HG03025 (cell line): ENCODE results near the gene NKG7.
A peak's percentile ranks its signal among the peaks of the same experiment; 100 is the strongest.

Source experiments
- ATAC-seq: cut with Tn5 transposase; IDR thresholded peaks from one replicate; pipeline ENCODE4 v1.9.1; 2021; ENCODE audit warnings: mild to moderate bottlenecking, moderate library complexity; ENCODE audit not compliant: unreplicated experiment, low FRiP score

NKG7 gene

DNA sequence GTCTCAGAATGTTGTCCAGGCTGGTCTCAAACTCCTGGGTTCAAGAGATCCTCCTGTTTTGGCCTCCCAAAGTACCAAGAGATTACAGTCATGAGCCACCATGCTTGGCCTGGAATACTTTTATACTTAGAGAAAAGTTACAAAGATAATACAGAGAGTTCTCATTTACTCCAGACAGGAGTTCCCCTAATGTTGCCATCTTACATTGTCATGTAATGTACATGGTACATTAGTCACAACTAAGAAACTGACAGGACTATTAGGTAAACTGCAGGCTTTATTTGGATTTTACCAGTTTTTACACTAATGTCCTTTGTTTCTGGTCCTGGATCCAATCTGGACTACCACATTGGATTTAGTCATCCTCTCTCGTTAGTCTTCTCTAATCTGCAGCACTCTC is 20.2 kb upstream of the NKG7 start:
- no peak for ATAC-seq

- ATAC-seq = no peak
Measured at GRCh38 chr19:51391073-51391611, 18.7 kb upstream of the NKG7 start.

GRCh38 chr19:51389143-51389542 is 16.7 kb upstream of the NKG7 start:
- ATAC-seq = no peak

- ATAC-seq = no peak
Measured at GRCh38 chr19:51387924-51388389, 15.5 kb upstream of the NKG7 start, which contains the start of gene LIM2. LIM2 (minus strand) TSS chr19:51387974; CDS start chr19:51387443, 531 bp downstream.

DNA sequence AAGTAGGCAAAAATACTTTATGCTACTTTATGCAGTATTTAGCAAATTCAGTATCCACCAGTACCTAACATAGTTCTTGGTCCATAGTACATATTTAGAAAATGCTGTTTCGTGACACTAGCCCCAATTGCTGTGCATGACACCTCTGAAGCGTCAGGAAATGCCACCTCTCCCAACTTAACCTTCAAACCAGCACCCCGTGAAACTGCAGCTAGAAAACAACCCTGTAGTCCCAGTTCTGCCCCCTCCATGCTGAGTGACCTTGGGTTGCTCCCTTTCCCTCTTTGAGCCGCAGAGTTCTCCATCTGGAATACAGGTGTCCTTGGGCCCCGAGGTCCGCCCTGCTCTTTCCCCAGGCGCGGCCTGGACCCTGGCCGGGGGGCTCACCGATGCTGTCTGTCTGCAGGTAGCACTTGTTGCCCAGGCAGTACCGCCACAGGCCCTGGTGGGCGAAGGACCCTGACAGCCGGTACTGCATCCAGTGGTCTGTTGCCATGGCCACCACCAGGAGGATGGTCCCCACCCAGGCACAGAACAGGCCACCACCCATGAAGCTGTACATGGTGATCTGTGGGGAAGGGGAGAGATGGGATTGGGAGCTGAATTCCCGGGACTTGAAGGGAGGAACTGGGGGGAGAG is 14.5 kb upstream of the NKG7 start:
- no peak for ATAC-seq

GRCh38 chr19:51382004-51382403 is 9.6 kb upstream of the NKG7 start:
- ATAC-seq = no peak

DNA sequence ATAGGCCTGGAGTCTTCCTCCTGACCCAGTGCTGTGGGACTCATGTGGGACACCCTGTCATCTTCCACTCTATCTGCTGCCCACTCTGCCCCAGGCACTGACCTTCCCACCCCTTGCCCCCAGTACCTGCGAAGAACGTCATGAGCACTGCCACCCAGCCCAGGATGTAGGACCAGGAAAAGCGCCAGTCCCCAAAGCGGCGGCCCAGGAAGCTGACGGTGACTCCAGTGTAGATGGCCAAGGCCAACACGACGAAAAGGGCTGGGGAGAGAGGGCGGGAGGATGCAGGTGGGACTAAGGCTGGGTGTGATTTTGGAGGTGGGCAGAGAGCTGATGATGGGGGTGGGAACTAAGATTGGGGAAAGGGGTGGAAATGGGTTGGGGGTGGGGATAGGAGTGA is 7.9 kb upstream of the NKG7 start:
- ATAC-seq = no peak

DNA sequence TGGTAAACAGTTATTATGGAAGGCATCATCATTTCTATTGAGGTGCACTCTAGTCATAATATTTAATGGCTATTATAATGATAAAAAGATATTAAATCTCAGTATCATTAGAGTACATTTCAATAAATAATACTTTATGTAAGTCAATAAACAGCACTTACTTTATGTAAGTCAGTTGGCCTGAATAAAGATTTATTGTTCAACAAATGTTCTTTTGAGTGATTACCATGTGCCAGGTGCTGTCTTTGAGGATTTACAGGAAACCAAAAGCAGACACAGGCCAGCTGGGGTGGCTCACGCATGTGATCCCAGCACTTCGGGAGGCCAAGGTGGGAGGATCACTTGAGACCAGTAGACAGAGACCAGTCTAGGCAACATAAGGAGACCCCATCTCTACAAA is 5.0 kb upstream of the NKG7 start:
- no peak for ATAC-seq

DNA sequence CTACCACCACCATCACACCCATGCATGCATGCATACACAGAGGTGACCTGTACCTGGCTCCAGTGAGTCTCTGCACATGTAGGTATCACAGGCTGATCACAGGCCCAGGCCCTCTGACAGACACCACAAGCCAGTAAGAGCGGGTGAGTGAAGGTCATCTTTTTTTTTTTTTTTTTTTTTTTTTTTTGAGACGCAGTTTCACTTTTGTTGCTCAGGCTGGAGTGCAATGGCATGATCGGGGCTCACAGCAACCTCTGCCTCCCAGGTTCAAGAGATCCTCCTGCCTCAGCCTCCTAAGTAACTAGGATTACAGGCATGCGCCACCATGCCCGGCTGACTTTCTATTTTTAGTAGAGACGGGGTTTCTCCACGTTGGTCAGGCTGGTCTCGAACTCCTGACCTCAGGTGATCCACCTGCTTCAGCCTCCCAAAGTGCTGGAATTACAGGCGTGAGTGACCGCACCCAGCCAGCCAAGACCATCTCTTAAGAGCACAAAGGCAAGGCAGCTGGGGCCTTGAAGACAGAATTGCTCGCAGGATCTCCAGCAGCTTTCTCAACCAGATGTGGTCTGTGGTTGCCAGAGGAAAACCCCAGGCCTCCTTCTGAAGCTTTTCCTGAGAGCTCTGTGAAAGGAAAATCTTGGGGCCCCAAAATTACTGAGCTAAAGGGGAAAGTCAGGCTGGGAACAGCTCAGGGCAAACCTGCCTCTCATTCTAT is 3.2 kb upstream of the NKG7 start:
- no peak for ATAC-seq

GRCh38 chr19:51372021-51372648 is 319 bp downstream of the NKG7 start:
- ATAC-seq = no peak

DNA sequence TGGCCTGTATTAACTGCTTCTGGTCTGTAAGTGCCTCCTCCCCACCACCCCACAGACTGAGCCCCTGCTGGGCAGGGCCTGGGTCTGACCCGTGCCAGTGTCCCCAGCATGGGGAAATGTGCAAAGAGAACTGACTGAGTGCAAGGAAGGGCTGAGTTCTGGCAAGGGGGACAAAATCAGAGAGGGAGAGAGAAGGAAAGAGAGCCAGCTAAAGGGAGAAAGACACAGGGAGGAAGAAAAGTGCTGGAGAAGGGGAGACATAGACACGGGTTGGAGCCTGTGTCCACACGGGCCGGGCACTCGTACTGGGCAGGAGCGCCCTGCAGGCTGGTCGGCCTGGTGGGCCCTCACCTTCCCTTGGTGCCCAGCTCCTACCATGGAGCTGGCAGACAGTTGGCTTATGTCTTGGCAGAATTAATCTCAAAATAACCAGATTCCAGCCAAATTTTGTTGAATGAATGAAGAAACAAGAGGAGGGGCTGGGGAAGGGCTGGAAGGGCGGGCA is 1.2 kb downstream of the NKG7 start:
- ATAC-seq = no peak

- ATAC-seq = no peak
Measured at GRCh38 chr19:51370230-51370629, 2.2 kb downstream of the NKG7 start.

DNA sequence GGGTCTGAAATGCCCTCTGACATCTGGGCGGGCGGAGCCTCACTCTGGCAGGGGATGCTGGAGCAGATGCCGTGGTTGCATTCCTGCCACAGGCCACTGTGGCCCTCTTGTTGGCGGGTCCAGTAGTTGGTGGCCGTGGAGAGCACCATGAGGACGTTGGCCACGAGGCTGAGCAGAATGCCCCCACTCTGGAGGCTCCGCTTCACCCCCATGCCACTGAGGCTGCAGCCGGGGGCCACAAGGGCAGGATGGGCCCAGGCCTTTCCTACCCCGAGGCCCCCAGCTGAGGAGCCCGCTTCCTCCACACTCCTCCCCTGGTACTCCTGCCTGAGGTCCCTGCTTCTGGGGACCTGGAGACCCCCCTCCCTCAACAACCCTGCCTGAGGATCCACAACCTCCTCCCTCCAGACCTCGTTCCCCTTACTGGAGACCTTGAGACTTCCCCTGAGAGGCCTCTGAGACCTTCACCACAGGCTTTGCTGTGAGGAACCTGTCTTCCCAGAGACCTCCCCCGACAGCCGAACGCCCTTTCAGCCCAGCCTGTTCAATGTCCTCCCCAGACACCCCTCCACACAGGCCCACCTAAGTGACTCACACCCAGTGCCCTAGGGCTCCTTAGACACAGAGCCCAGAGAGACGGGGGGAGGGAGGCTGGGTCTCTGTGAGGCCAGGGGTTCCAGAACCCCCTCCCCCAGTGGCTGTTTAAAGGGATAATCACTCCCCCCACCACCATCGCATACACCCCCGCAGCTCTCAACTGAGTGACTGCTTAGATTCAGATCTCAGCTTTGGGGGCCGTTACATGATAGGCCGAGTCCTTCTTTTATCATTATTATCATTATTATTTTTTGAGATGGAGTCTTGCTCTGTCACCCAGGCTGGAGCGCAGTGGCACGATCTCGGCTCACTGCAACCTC is 3.8 kb downstream of the NKG7 start, which contains the start of gene CLDND2:
TSS of gene CLDND2 (minus strand) at position 638 of the 917 bp plus-strand sequence. CDS start at position 212, 426 bp downstream.
- no peak for ATAC-seq

DNA sequence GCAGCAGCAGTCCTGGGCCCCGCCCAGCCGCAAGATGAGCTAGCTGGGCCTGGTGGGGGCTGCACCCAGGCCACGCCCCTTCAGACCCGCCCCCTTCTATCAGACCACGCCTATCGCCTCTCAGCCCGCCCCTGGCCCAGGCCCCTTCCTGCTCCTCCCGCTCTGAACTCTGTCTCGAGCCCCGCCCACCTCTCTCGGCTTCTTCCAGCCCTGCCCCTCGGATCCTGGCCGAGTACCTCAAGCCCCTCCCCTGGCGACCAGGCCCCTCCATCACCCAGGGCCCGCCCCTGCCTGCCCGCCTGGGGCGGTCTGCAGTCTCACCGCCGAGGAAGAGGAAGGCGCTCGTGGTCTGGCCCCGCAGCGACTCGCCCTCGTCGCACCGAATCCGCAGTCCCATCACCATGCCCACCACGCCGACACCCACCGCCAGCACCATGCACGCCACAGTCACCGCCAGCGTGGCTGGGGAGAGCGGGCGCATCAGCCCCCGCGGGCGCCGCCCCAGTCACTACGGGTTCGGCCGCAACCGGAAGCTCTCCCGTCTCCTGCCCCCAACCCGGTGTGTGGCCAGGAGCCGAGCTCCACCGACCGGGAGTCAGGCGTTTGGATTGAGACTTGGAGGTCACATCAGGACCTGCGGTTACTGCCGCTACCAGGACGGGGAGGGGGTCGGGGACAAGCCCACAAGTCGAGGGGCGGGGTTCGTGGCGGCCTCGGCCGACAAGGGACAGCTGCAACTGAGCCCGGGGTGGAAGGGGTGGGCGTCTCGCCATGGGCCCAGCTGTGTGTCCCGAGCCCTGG is 4.7 kb downstream of the NKG7 start:
- peak; percentile 66 for ATAC-seq

GRCh38 chr19:51367255-51367564 is 5.2 kb downstream of the NKG7 start:
- peak; percentile 2 for ATAC-seq

DNA sequence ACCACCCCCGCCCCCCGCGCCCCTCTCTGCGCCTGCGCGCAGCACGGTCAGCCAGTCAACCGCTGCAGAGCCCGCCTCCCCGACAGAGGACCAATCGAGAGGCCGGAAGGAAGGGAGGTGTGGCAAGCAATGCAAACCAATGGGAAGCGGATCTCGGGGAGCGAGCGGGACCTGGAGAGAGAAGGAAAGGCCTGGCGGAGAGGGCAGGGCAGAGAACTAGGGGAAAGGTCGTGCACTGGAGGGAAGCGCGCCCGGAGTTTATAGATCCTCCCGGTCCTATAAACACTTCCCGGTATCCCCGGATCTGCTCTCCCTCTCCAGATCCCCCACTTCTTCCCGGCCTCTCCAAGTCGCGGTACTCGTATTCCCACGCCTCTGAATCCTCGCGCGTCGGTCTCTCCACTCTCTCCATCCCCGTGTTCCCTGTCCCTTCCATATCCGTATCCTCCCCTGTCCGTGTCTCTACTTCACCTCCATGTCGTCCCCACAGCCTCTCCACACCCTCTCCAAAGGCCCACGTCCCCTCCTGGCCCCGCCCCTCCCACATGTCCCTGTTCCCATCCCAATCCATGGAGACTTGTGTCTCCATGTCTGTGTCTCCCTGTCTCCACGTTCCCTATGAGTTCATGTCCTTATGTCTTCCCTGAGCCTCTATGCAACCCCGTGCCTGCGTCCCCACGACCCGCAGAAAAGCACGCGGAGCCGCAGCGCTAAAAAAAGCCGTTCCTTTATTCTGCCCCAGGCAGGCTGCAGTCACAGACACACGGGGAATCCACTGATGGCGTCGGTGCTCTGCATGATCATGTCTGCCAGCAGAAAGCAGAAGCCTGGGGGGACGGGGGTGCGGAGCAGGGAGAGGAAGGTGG is 5.8 kb downstream of the NKG7 start:
- peak; percentile 56 for ATAC-seq

- no peak for ATAC-seq
Measured at GRCh38 chr19:51365965-51366388, 6.5 kb downstream of the NKG7 start, which contains the start of gene ETFB. ETFB (minus strand) TSS chr19:51366388; CDS start chr19:51366326, 62 bp downstream.
